T-helper 2 cell treated with Interferon-gamma antibody and Interleukin-4, amounts not matched to agents 5 μg/mL and 100 μg/mL, for 36 hours (primary cell): ENCODE data around the gene C1orf159.
A peak's percentile ranks its signal among the peaks of the same experiment; 100 is the strongest.

ENCODE experiments used
- DNase-seq: peaks from one replicate; pipeline ENCODE4 v3.0.0; 2021; ENCODE audit warnings: low spot score
- H3K27ac Mint-ChIP-seq: one replicate; pipeline ENCODE4 v1.8.0; 2021; ENCODE audit warnings: mild to moderate bottlenecking, mixed read lengths
- H3K27me3 Mint-ChIP-seq: one replicate; pipeline ENCODE4 v1.8.0; 2021; ENCODE audit warnings: low read depth, mixed read lengths
- H3K36me3 Mint-ChIP-seq: one replicate; pipeline ENCODE4 v1.8.0; 2021; ENCODE audit warnings: low read depth, mixed read lengths
- H3K4me1 Mint-ChIP-seq: one replicate; pipeline ENCODE4 v1.8.0; 2021; ENCODE audit warnings: low read depth, mixed read lengths
- H3K4me3 Mint-ChIP-seq: one replicate; pipeline ENCODE4 v1.8.0; 2022; ENCODE audit warnings: mild to moderate bottlenecking, moderate library complexity, mixed read lengths
- H3K9me3 Mint-ChIP-seq: one replicate; pipeline ENCODE4 v1.8.0; 2021; ENCODE audit warnings: mixed read lengths

Gene C1orf159

GRCh38 chr1:1132042-1132950 is 16.4 kb upstream of the C1orf159 start:
- Mint-ChIP-seq H3K36me3 (no peaks in the 10 kb centered on the region), H3K4me3 (no peak overlapping the region), H3K27ac (no peak overlapping the region)

GRCh38 chr1:1130206-1131120 is 14.6 kb upstream of the C1orf159 start:
- Mint-ChIP-seq H3K4me3 (no peak overlapping the region), H3K9me3 (no peaks in the 10 kb centered on the region), H3K4me1 (peaks cover under 1% of the 10 kb centered on the region), H3K36me3 (no peaks in the 10 kb centered on the region), H3K27ac (no peak overlapping the region), H3K27me3 (no peaks in the 10 kb centered on the region)
- DNase-seq, result no peak

More at GRCh38 chr1:1132042-1132950, 16.4 kb upstream of the C1orf159 start:
- Mint-ChIP-seq H3K4me1 (peaks cover 5% of the 10 kb centered on the region), H3K9me3 (no peaks in the 10 kb centered on the region), H3K27me3 (no peaks in the 10 kb centered on the region)
- no peak for DNase-seq

DNA sequence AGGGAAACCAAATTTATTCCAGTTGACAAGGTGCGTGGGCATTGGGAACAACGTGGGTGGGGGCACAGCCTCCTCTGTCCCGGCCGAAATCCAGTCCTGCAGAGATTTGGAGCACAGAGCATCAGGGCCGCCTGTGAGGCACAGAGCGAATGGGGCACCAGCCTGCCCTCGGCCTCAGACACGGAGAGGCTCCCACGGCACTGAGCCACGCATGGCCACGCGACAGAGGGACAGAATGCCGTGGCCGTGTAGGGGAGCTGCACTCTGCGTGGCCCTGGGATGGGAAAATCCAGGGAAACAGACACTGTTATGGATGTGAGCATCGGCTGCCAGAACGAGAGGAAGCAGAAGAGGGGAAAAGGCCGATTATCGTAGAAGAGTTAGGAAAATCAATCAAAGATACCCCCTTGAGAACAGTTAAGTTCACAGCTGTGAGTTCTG is 13.5 kb upstream of the C1orf159 start:
- Mint-ChIP-seq H3K27ac (no peak overlapping the region), H3K4me3 (no peak overlapping the region), H3K27me3 (no peaks in the 10 kb centered on the region), H3K4me1 (no peaks in the 10 kb centered on the region), H3K36me3 (no peaks in the 10 kb centered on the region), H3K9me3 (no peaks in the 10 kb centered on the region)
- no peak for DNase-seq

- Mint-ChIP-seq H3K36me3 (no peaks in the 10 kb centered on the region), H3K27ac (no peak overlapping the region), H3K4me1 (no peaks in the 10 kb centered on the region), H3K4me3 (no peak overlapping the region), H3K9me3 (peaks cover 7% of the 10 kb centered on the region), H3K27me3 (no peaks in the 10 kb centered on the region)
- no peak for DNase-seq
Measured at GRCh38 chr1:1128454-1129139, 12.7 kb upstream of the C1orf159 start.

- Mint-ChIP-seq H3K27me3 (no peaks in the 10 kb centered on the region), H3K4me3 (no peak overlapping the region), H3K27ac (no peak overlapping the region), H3K36me3 (no peaks in the 10 kb centered on the region), H3K4me1 (no peaks in the 10 kb centered on the region), H3K9me3 (peaks cover 8% of the 10 kb centered on the region)
- no peak for DNase-seq
Measured at GRCh38 chr1:1127551-1128451, 11.9 kb upstream of the C1orf159 start.

GRCh38 chr1:1125945-1126344 is 10.1 kb upstream of the C1orf159 start:
- Mint-ChIP-seq H3K36me3 (no peaks in the 10 kb centered on the region), H3K4me1 (no peaks in the 10 kb centered on the region), H3K27ac (no peak overlapping the region), H3K27me3 (no peaks in the 10 kb centered on the region), H3K9me3 (peaks cover 8% of the 10 kb centered on the region), H3K4me3 (no peak overlapping the region)
- DNase-seq, result no peak

GRCh38 chr1:1124786-1125642 is 9.1 kb upstream of the C1orf159 start:
- Mint-ChIP-seq H3K4me3 (no peak overlapping the region), H3K4me1 (no peaks in the 10 kb centered on the region), H3K36me3 (no peaks in the 10 kb centered on the region), H3K27ac (no peak overlapping the region), H3K27me3 (peaks cover 3% of the 10 kb centered on the region), H3K9me3 (peaks cover 8% of the 10 kb centered on the region)
- DNase-seq, result no peak

DNA sequence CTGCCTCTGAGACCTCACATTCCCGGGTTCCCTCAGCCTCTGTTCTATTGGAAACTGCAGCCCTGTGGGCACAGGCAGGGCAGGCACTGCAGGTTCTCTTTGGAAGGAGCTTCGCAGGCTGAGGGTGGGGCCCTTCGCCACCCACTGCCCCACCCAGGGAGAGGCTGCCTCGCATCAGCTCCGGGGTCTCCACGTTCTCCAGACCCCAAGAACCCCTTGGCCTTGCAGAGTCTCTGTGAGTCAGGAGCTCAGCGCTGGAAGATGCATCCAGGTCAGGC is 8.6 kb upstream of the C1orf159 start:
- Mint-ChIP-seq H3K4me3 (no peak overlapping the region), H3K9me3 (peaks cover 8% of the 10 kb centered on the region), H3K4me1 (no peaks in the 10 kb centered on the region), H3K27me3 (peaks cover 3% of the 10 kb centered on the region), H3K27ac (no peak overlapping the region), H3K36me3 (no peaks in the 10 kb centered on the region)
- no peak for DNase-seq

DNA sequence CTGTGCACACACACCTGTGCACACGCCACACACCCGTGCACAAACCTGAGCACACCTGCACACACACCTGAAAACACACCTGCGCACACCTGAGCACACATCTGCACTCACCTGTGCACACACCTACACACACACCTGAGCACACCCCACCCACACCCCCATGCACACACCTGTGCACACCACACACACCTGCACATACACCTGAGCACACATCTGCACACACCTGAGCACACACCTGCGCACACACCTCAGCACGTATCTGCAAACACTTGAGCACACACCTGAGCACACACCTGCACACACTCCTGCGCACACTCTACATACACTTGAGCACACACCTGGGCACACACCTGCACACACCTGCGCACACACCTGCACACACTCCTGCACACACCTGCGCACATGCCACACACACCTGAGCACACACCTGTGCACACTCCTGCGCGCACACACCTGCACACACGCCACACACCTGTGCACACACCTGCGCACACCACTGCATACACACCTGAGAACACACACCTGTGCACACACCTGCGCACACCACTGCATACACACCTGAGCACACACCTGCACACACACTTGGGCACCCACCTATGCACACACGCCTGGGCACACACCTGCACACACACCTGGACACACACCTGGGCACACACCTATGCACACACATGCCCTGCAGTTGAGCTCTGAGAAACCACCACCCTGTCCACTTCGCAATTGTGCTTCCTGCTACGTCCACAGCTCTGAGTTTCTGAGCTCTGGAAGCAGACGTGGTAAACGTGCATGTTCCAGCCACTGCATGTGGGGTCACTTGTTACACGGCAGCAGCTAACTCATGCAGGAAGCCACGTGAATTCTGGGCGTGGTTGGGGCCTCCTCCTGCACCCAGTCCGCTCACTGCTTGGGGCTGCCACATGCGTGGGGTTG is 8.0 kb upstream of the C1orf159 start:
- Mint-ChIP-seq H3K4me3 (peak overlapping the region; percentile 24), H3K27me3 (peaks cover 7% of the 10 kb centered on the region), H3K9me3 (peaks cover 8% of the 10 kb centered on the region), H3K36me3 (no peaks in the 10 kb centered on the region), H3K4me1 (no peaks in the 10 kb centered on the region), H3K27ac (no peak overlapping the region)
- DNase-seq, result no peak

DNA sequence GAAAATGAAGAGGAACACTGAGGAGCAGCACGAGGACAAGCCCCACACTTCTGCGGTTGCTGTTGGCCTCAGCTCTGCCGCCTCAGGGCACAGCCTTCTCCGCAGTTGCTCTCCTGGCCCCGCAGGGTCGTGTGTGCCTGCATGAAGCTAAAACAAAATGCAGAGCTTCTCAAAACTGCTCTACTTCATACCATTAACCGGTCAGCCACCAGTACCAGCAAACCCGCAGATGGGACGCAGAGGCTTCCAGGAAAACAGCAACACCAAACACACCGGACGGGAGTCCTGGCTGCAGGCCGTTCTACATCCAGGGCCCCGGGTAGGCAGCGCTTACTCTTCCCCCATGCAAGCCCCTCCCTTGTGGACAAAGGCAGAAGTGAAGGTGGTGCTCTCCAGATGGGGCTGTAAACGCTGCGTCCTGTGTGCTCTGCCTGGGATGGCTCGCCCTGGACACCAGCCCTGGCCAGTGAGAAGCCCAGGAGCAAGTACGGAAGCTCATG is 7.1 kb upstream of the C1orf159 start:
- peaks cover 8% of the 10 kb centered on the region for H3K27me3 Mint-ChIP-seq
- H3K27ac Mint-ChIP-seq, result no peak overlapping the region
- no peak for DNase-seq
- H3K4me3 Mint-ChIP-seq, result no peak overlapping the region
- H3K36me3 Mint-ChIP-seq, result no peaks in the 10 kb centered on the region
- H3K4me1 Mint-ChIP-seq, result no peaks in the 10 kb centered on the region
- peaks cover 8% of the 10 kb centered on the region for H3K9me3 Mint-ChIP-seq

GRCh38 chr1:1122078-1122811 is 6.4 kb upstream of the C1orf159 start:
- peak; percentile 78 for DNase-seq
- H3K4me3 Mint-ChIP-seq, result no peak overlapping the region
- peaks cover 8% of the 10 kb centered on the region for H3K27me3 Mint-ChIP-seq
- no peaks in the 10 kb centered on the region for H3K4me1 Mint-ChIP-seq
- H3K27ac Mint-ChIP-seq, result no peak overlapping the region
- no peaks in the 10 kb centered on the region for H3K36me3 Mint-ChIP-seq
- peaks cover 8% of the 10 kb centered on the region for H3K9me3 Mint-ChIP-seq
